GM18858 (cell line): ENCODE measurements around the gene SH3BGRL3.
"Not testable (repeated sequence)": the region's sequence is repeated elsewhere in the genome, so short reads cannot be mapped to it uniquely, and the experiment has no call there.

Experiments used
- ATAC-seq: cut with Tn5 transposase; IDR thresholded peaks from one replicate; pipeline ENCODE4 v1.9.1; 2021; ENCODE audit not compliant: unreplicated experiment

SH3BGRL3 gene

DNA sequence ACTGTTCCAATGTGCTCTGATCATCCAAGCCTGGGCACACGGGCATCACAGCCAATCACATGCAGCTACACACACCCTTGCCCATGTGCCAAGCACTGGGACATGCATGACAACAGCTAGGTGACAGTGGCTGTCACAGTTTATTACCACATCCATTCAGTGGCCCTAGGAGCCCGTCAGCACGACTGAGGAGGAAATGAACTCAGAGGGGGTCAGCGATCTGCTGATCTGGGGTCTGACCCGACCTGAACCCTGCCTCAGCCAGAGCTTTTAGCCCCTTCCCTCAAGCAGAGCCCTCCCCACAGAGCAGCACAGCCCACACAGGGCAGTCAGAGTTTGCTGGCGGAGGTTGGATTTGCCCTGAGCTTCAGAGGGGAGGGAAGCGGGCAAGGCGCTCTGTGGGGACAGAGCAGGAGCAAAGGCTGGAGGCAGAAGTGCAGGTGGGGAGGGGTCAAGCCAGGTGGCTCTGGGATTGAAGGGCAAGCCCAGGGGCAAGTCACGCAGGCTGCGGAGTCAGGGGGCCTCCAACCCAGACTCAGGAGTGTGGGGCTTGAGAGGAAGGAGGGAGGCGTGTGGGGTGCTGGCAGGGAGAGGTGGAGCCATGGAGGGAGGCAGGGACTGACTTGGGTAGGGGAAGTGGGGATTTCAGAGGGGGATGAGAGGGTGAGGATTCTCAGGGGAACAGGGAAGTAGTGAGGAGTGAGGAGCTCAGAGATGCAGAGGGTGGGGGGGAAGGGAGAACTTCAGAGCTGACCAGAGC is 10.4 kb downstream of the SH3BGRL3 start:
- no peak for ATAC-seq

GRCh38 chr1:26290882-26291261 is 11.0 kb downstream of the SH3BGRL3 start:
- no peak for ATAC-seq

- no peak for ATAC-seq
Observed at GRCh38 chr1:26291433-26291832, 11.5 kb downstream of the SH3BGRL3 start.

DNA sequence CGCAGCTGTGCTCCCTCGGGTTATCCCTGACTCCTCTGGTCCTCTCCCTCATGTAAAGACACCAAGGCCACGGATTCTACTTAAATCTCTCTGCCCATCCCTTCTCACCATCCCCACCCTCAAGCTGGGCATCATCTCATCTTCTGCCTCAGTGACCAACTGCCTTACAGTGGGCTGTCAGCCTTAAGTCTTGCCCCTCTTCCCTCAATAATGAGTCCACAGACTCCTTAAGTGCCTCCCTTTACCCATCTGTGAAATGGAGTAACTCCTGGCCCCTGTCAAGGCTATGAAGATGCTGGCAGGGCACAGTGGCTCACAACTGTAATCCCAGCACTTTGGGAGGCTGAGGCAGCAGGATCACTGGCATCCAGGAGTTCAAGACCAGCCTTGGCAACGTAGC is 12.1 kb downstream of the SH3BGRL3 start:
- ATAC-seq, result no peak

DNA sequence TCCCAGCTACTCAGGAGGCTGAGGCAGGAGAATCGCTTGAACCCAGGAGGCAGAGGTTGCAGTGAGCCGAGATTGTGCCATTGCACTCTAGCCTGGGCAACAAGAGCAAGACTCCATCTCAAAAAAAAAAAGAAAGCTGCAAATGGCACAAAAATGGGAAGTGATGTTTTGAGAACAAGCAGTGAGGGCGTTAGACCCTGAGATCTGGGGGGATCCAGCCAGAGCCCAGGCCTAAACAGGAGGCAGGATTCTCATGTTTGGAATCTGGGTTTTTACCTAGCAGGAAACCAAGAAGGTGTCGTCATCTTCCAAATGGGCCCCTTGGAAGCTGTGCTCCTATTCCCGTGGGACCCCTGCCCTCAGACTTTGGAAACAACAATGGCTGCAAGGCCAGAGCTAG is 12.8 kb downstream of the SH3BGRL3 start:
- ATAC-seq, result not testable (repeated sequence)

GRCh38 chr1:26293911-26294463 is 14.1 kb downstream of the SH3BGRL3 start:
- ATAC-seq, result no peak

GRCh38 chr1:26295194-26296138 is 15.6 kb downstream of the SH3BGRL3 start:
- no peak for ATAC-seq

GRCh38 chr1:26296340-26297056 is 16.6 kb downstream of the SH3BGRL3 start:
- ATAC-seq, result no peak

GRCh38 chr1:26297057-26297790 is 17.3 kb downstream of the SH3BGRL3 start:
- no peak for ATAC-seq

DNA sequence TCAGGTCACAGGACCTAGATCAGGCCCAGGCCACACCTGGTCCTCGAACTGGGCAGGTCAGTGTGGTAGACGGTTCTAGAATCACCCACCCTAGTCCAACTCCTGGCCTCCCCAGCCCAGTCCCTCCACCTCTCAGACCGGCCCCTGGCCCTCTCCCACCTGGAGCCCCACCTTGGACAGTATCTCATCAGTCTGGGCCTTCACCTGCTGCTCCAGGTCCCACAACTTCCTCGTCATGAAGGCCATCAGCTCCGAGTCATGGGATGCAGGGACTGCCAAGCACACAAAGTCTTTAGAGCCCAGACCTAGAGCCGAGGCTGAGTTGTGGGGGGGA is 17.9 kb downstream of the SH3BGRL3 start:
- no peak for ATAC-seq

GRCh38 chr1:26300578-26301275 is 20.8 kb downstream of the SH3BGRL3 start:
- no peak for ATAC-seq

DNA sequence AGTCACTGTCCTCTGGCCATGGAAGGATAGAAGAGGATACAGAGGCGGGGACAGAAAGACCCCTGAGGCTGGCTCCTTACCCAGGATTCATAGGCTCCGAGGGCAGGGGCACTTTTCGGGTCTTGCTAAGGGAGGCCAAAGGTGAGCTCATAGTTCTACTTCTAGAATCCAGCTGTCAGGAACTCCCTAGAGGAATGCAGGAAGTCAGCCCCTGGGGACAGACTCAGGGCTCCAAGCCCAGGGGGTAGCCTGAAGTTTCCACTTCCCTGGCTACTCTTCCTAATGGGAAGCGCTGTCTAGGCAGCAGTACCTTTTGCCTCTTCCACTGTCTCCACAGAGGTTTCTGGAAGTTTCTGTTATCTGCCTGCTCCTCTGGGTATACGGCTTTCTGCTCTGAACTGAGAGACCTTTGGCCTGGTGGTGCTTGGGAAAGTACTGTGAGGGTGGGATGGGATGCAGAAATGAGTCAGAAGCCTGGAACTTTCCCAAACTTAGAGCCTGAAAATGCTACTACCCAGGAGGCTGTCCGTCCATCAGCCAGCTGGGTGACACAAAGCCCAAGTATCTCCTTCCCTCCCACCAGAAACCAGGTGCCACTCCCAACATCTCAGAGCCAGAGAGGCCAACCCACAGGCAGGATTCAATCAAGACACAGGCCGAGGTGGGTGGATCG is 23.0 kb downstream of the SH3BGRL3 start:
- no peak for ATAC-seq

GRCh38 chr1:26305667-26306289 is 25.9 kb downstream of the SH3BGRL3 start:
- ATAC-seq, result peak; percentile 10

- ATAC-seq, result peak; percentile 82
Observed at GRCh38 chr1:26306290-26307229, 26.7 kb downstream of the SH3BGRL3 start, which contains the start of gene UBXN11. UBXN11 (minus strand) TSS chr1:26306636; CDS start chr1:26302883, 3,753 bp downstream.

- ATAC-seq, result no peak
Observed at GRCh38 chr1:26307363-26307781, 27.5 kb downstream of the SH3BGRL3 start.

DNA sequence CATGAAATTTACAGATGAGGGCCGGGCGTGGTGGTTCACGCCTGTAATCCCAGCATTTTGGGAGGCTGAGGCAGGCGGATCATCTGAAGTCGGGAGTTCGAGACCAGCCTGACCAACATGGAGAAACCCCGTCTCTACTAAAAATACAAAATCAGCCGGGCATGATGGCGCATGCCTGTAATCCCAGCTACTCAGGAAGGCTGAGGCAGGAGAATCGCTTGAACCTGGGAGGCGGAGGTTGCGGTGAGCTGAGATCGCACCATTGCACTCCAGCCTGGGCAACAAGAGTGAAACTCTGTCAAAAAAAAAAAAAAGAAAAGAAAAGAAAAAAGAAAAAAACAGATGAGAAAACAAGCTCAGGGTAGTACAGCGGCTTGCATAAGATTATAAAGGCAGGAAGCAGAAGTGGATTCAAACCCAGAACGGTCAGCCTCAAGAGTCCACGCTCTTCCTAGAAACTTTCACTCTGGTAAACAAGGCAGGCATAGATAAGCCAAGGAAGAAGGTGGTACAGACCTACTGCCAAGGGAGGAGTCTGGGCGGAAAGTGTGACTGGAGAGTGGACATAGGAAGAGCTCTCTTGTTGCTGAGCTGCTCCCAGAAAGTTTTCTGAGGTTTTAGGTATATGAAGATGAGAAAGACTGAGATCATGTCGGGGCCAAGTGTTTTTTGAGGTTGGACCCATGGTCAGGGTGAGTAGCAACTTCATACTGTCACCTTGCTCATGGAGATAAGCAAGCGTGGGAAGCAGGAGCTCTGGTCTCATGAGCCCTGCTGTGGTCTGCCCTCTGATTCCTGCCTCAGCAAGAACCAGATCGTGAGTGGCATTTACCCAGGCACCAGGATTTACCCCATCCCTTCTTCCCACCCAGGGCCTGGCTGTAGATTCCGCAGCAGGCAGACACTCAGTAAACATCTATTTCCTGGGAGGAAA is 28.3 kb downstream of the SH3BGRL3 start:
- not testable (repeated sequence) for ATAC-seq

DNA sequence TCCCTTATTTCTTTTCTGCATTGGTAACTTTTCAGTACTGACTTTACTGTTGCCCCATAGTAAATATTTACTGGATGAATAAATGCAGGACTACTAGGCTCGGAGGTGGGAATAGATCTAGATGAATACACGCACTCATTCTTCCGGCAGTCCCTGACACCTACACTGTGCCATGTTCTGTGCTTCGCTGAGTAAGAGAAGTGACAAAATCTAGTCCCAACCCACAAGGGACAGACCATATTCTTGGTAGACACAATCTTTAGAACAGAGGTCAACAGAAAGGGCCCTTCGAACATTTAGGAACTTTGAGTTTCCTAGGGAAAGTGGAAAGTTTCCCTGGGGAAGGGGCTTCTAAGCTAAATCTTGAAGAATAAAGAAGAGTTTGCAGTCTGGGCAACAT is 34.6 kb downstream of the SH3BGRL3 start:
- no peak for ATAC-seq
